ENCODE results near the gene FGF3.

The FGF3 gene

DNA sequence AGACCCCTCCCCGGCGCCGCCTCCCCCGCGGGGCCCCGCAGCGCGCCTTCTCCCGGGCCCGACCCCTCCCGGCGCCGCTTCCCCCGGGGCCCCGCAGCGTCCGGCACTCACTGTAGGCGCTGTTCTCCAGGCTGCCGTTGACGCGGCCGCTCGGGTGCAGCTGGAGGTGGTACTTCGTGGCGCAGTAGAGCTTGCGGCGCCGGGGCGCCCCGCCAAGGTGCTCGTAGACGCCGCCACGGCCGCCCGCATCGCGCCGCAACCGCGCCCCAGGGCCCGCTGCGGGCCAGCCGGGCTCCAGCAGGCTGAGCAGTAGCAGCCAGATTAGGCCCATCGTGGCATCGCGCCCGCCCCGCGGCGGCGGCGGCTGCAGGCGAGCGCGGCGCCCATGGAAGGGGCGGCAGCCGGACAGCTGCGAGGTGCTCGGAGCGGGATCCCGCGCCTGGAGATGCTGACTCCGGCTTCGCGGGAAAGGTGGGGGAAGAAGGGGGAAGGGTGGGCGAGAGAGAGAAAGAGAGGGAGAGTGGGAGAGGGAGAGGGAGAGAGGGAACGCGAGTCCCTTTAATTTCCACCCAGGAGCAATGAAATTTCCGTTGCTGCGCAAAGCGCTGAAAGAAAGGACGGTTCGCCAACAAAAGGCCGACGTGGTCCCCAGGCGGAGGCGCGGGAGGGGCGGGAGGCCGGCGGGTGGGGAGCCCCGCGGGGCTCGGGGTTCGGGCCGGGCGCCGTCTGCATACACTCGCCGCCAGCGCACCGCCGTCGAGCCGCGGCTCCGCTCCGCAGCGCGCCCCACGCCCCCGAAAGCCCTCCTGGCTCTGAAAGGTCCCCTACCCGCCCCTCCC lies at the start of gene FGF3:
FGF3 (minus strand) TSS at position 814 of the 839 bp plus-strand sequence; CDS start at position 331, 483 bp downstream.
- no peak for DNase-seq

DNA sequence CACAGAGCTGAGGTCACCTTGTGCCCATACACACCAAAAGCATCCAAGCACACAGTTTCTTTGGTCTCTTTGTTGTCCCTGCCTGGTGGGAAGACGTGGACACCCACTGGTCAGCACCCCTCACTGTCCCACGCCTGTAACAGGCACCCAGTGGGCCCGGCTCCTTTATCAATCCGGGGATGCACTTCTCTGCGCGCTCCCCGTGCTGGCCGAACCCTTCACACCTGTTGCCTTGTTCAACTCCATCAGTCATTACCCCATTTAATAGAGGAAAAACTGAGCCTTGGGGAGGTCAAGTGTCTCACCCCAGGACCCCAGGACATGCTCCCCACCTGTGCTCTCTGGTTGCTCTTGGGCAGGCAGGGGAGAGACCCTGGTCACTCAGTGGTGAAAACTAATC lies 49.7 kb upstream of the FGF3 start:
- DNase-seq = no peak

DNA sequence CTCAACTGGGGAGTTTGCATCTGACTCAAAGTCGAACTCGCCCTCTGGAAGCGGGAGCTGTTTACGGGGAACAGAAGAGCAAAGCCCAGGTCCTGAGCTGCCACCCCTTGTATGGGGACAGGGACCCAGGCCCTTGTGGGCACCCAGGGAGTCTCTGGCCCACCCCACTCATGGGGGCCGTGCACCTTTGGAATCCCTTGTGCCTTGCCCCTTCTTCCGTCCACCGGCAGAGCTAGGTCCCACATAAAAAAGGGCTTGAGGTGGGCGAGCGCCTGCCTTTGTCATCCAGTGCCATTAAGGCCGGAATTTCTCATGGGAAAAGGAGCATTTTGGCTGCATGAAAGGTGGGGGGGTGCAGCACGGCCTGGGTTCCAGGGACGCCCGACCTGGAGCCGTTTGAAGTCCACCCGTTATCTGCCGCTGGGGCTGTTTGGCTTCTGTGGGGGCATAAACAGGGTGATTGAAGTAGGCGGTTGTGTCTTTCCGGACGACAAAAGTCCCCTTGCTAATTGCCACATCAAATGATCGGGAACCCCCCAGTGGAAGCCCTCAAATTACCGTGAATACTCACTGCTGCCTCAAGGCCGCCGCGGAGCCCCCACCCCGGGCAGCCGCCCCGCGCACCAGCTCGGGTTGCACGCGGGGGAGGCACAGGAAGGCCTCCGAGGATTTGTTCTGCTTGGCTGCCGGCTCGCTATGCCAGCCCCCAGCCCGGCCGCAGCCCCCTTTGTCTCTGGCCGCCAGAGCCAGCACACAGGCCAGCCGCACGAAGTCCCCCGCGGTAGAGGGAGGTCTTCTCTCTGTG lies 49.0 kb upstream of the FGF3 start:
- DNase-seq = no peak

DNA sequence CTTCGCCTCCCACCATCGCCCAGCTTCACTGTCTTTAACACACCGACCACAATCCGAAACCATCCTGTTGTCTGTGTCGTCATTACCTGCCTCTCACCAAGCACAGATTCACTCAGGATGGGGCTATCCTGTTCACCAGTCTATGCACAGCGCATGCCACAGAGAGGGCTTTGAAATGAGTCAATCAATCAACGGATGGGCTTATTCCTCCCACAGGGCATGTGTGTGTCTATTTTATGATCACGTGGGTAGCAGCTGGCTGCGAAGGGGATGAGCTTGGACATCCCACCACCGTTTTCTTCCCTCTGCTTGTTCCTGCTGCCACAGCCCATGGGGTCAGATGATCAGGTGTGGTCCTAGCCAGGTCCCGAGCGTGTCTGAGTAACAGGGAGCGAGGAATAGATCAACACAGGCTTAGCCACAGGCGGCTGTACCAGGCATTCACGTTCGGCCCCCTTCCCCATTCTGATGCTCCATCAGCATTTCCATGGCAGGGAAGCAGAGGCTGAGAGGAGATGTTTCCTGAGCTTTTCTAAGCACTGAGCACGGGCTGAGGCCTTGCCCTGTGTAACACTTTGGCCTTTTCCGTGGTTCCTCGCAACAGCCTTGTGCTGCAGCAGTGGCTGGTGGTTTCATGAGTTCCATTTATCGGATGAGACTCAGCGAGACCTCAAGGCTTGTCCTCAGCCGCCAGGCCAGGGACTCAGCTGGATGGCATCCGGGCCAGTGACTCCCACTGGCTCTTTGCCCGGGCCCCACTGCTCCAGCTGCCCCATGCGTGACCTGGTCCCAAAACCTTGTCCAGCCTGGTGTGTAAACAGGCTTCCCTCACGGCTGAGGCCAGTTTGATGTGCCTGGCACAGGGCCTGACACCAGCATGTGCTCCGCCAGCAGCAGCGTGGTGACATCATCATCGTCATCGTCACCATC lies 48.1 kb upstream of the FGF3 start:
- no peak for DNase-seq

DNA sequence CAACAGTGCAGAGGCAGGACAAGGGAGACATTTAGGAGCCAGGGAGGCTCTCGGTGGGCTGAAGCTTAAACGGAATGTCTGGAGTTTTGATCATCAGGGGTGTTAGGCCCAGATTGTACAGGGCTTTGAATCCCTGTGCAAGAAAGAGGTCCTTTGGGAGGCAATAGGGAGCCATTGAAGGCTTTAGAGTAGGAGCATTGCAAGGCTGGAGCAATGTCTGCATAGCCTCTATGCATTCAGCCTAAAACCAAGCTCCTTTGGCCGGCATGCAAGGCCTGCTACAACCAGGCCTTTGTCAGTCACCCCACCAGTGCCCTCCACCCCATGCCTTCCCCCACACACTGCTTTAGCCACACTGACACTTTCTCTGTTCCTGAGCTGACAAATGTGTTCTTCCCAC lies 47.4 kb upstream of the FGF3 start:
- DNase-seq = no peak

DNA sequence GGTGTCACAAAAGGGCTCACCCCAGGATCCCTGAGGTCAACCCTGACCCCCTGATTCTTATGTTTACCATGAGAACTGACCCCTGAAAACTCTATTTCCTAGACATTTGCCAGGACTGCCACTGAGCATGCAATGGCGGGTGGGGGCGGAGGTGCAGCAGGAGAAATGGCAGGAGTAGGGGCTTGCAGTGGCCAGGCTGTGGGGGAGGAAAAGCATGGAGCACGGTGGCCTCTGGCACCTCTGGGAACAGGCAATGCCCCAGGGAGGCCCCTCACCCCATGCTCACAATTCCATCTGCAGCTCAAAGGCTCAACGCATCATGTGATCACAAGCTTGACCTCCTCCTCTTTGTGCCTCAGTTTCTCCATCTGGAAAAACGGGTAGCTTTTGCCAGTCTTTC lies 46.5 kb upstream of the FGF3 start:
- DNase-seq = no peak

DNA sequence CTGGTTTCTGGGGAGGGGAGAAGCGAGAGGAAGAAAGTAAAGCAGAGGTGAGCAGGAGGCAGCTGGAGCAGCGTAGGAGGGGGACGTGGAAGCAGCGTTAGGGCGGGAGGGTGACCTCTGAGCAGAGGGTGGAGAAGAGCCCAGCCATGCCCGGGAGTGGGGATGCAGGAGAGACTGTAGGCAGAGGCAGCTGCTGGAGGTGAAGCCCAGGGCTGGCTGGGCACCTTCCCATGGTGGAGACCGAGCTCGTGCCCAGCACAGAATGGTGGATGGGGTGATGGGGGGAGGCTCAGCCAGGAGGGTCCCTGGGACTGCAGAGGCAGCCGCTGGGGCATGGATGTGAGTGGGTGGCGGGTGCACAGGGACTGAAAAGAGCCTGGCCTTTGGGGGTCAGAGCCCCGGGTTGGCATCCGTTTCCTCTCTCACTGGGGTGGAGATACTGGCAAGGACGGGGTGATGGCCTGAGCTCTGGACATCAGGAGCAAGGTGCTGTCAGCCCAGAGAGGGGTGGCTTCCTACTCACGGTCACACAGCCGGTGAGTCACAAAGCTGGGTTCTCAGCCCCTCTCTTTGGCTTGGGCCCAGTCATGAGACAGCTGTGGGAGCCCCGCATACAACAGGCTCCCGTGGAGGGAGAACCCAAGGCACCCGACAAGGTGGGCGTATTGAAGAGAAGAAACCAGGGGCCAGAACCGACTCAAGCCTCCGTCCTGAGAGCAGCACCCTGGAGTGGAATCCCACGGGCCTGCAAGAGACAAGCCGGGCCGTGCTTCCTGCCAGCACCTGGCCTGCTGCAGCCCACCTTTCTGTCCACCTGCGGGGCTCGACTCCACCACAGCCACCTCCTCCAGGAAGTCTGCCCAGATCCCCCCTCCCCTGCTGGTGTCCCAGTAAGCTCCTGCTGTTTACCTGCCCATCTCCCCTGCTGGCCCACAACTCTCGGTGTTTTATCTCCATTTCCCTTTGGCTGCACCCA lies 45.8 kb upstream of the FGF3 start:
- DNase-seq = no peak

DNA sequence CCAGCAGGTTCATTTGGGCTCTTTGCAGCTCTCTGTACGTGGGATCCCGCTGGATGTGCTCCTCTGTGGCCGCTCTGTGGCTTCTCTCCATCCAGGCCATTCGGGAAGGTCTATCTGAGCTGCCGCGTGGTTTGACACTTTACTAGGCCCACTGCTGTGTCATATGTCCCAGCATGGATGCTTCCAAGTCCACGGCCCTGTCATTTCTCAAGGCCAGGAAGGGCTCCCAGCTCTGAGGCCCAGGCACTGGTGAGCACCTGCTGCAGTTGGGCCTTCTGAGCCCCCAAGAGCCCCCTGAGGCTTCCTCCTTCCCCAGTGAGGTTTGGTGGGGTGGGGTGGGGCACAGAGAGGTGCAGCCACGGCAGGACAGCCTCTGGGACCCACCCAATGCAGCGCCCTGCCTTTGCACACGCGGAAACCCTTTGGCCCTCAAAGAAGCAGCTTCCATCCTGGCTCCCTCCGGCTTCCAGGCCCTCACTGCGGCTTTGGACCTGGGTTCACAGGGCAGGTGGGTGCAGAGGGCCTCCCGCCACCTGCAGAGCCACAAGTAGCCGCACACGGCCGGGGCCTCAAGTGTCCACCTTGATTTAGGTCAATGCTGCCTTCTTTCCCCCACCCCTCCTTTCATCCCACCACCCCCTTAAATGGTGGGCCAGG lies 44.5 kb upstream of the FGF3 start:
- no peak for DNase-seq

DNA sequence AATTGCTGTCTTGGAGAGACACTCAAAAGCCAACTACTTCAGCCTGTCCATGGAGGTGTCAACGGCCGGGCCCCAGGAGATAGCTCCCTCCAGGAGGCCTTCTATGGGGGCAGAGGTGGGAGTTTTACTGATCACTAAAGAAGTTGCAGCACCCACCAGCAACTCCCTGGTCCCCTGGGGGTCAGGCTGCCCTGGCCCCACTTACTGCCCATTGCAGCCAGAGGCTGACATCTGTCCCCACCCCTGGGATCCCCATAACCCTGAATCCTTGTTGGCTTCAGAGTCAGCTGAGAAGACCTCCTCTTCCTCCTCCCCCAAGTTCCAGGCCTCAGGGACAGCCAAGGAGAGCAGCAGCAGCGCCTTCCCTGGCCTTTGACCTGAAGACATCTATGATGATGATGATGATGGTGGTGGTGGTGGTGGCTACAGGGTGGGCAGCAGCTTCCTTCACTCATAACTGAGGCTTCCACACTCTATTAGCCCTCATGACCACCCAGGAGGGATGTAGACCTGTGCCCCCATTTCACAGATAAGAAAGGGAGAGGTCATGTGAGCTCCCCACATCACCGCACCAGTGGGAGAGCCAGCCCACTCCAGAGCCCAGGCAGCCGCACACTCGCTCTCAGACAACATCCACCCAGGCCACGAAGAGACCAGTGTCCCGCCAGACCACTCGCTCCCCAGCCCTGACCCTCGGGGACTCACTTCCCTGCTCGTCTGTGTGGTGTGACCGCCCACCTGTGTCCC lies 43.8 kb upstream of the FGF3 start:
- DNase-seq = no peak

DNA sequence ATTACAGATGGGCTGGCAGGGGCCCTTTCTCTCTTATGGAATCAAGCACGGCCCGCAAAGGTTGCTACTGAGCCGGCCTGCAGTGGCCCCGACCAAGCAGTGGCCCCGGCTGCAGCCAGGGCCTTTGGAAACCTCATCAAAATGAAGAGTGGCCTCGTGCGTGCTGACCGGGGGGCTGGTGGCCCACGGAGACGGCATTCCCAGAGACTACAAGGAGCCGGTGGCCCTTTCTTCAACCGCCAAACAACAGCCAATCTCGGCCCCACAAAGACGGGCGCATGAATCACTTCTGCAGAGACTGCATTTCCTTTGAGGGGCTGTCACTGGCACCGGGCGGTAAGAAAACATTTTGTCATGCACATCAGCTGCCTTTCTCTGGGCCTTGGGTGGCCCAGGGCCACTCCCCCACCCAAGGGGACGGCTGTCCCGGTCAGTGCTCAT lies 43.1 kb upstream of the FGF3 start:
- DNase-seq = no peak

DNA sequence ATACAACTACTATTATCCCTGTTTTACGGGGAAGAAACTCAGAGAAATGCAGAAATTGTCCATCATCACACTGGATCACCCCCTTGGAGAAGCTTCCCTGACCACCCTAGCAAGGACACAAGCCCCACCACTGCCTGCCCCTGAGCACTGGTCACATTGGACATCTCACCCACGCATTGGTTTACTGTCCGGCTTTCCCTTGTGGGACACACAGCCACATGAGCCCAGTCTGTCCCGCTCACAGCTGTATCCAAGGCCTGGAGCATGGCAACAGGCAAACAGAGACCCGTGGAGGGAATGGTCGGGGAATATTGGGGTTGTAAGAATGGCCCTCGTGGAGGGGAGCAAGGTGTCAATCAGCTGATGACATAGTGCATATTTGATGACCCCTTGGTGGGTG lies 42.7 kb upstream of the FGF3 start:
- DNase-seq = no peak

DNA sequence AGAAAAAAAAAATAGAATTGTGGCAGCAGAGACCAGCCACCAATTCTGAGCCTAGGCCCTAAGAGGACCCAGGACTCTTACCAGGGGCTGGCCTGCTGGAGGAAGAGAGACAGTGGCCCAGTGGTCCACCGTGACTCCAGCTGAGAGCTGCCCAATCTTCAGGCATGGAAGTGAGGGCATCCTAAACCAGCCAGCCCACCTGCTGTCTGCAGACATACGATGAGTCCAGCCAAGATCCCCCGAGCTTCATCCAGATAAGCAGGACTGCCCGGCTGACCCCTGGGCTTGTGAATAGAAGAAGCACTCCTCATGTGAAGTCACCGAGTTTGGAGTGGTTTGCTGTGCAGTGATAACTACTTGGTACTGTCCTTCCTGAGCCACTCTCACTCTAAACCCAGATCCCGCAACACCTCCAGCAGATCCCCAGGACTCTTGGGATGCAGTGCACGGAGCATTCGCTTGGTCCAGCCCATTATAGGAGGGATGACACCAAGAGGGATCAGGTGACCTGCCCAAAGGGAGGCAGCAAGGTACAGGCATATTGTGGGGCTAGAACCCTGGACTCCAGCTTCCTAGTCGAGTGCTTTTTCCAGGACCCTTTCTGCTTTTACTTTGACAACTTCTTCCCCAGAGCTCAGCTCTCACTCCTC lies 41.7 kb upstream of the FGF3 start:
- DNase-seq = no peak

DNA sequence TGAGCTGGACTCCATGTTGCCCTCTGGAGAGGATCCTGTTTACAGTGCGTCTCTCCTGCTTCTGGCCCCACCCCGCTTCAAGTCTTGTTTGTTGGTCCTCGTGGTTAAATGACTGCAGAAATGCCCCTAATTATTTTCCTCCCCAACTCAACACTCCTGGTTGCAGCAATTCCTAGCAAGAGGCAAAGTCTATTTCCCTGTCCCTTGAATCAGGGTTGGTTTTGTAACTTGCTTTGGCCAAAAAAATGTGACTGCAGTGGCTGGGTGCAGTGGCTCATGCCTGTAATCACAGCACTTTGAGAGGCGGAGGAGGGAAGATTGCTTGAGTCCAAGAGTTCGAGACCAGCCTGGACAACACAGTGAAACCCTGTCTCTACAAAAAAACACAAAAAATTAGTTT lies 41.0 kb upstream of the FGF3 start:
- no peak for DNase-seq

DNA sequence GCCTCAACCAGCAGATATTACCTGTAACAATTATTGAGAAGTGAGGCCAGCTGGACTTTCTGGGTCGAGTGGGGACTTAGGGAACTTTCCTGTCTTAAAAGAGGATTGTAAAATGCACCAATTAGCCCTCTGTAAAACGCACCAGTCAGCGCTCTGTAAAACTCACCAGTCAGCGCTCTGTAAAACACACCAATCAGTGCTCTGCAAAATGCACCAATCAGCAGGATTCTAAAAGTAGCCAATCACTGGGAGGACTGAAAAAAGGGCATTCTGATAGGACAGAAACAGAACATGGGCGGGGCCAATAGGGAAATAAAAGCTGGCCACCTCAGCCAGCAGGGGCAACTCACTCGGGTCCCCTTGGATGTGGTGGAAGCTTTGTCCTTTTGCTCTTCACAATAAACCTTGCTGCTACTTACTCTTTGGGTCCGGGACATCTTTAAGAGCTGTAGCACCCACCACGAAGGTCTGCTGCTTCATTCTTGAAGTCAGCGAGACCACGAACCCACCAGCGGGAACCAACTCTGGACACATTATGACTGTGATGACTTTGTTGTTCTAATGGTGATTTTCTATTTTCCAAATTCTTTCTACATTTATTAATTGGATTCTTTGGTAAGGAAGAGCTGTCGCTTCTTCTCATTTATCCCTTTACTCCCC lies 40.2 kb upstream of the FGF3 start:
- DNase-seq = no peak

DNA sequence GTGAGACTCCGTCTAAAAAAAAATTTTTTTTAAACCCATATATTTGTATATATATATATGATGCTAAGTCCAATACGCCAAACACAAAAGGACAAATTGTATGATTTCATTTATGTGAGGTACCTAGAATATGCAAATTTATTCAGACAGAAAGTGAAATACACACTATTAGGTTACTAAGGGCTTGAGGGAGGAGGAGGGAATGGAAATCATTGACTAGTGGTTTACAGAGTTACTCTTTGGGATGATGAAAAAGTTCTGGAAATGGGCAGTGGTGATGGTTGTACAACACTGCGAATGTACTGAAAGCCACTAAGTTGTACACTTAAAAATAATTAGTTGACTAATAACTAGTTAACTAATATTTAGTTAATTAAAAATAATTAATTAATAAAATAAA lies 36.2 kb upstream of the FGF3 start:
- no peak for DNase-seq

DNA sequence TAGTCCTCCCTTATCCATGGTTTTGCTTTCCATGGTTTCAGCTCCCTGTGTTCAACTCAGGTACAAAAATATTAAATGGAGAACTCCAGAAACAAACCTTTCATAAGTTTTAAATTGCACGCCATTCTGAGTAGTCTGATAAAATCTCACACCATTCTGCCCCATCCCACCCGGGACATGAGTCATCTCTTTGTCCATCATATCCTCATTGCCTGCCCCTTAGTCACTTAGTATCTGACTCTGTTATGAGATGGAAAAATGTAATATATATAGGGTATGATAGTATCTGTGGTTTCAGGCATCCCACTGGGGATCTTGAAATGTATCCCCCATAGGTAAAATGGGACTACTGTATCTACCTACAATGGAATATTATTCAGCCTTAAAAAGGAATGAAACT lies 35.5 kb upstream of the FGF3 start:
- DNase-seq = no peak

DNA sequence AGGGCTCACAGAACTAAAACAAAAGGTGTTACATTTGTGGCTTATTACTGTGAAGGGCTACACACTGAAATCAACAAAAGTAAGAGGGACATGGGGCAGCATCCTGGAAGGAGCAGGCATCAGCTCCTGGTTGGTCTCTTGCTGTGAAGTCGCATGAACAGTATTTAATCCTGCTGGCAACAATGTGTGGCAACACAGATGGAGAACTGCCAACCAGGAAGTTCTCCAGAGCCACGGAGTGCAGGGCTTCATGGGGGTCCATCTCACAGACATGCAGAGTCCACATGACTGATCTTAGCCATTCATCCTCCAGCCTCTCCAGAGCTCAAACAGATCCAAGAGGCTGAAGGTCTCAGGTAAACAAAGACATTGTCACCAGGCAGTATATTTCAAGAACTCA lies 32.8 kb upstream of the FGF3 start:
- no peak for DNase-seq

DNA sequence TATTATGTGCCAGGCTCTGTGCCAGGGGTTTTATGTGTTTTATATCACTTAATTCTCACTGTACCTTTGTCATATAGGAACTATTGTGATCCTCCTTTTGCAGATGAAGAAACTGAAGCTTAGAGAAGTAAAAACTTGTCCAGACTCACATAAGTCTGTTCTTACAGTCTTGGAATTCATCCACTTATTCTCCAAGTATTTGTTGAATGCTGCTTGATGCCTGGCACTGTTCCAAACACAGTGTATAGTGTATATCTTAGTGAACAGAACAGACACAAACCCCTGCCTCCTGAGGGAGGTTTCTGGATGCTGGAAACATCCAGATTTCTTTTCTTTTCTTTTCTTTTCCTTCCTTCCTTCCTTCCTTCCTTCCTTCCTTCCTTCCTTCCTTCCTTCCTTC lies 29.0 kb upstream of the FGF3 start:
- DNase-seq = no peak

DNA sequence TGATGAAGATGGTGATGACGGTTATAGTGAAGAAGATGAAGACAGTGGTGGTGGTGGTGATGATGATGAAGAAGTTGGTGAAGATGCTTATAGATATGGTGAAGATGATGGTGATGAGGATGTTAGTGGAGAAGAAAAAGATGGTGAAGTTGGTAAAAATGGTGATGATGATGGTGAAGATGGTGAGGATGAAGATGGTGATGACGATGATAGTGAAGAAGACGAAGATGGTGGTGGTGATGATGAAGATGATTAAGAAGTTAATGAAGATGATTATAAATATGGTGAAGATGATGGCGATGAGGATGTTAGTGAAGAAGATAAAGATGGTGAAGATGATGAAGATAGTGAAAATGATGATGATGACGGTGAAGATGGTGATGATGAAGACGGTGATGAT lies 25.2 kb upstream of the FGF3 start:
- DNase-seq = no peak

DNA sequence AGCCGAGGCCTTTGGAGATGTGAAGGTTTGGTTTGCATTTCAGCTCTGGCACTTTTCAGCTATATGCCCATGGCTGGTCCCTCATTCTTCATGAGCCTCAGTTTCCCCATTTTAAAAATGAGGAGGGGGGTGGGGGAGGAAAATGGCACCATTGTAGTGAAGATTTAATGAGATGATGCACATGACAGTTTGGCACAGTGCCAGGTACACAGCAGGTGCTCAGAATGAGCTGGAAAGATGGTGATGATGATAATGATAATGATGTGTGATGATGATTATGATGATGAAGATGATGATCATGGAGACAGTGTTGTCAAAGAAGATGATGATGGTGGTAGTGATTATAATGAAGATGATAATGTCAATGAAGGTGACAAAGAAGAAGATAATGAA lies 24.3 kb upstream of the FGF3 start:
- no peak for DNase-seq

Data from OCI-M1 (cell line).